Transverse colon (tissue), 4 donors: ENCODE data around the gene MAT2B. TPM values are rescaled to one million over a fixed set of nuclear protein-coding genes. Genes with fewer than 3 reads are reported as not detected.
A peak's percentile ranks its signal among the peaks of the same experiment; 100 is the strongest.

Experiments
- DNase-seq: peaks from one replicate; pipeline ENCODE4 v3.0.0-alpha.2; 2019
- H3K27ac ChIP-seq, 4 donors: fragments of 200-600 bp; sonication (generic); 2 replicates each; pipeline ENCODE4 v1.5.1; 2016 to 2018; ENCODE audit warnings: inconsistent platforms in 4 of 4
- H3K27me3 ChIP-seq: fragments of 200-600 bp; sonication (generic); 2 replicates; pipeline ENCODE4 v1.5.1; 2017; ENCODE audit warnings: inconsistent platforms
- H3K36me3 ChIP-seq, 4 donors: fragments of 200-600 bp; sonication (generic); 2 replicates each; pipeline ENCODE4 v1.5.1; 2017 to 2019; ENCODE audit warnings: inconsistent platforms in 4 of 4
- H3K4me1 ChIP-seq, 4 donors: fragments of 200-600 bp; sonication (generic); 2 replicates each; pipeline ENCODE4 v1.5.1; 2017 to 2020; ENCODE audit warnings: inconsistent platforms in 4 of 4
- H3K4me3 ChIP-seq, 4 donors: fragments of 200-600 bp; sonication (generic); 1 replicate in 1 of 4; 2 replicates in 3 of 4; pipeline versions ENCODE4 v1.5.1 to v1.6.1; 2017 to 2019; ENCODE audit warnings: inconsistent platforms in 4 of 4
- H3K9me3 ChIP-seq, 2 donors: fragments of 200-600 bp; sonication (generic); 2 replicates each; pipeline ENCODE4 v1.5.1; 2017 to 2019; ENCODE audit warnings: inconsistent platforms in 2 of 2
- EP300 ChIP-seq: sonication (generic); formaldehyde crosslinking; IDR thresholded peaks from one replicate; pipeline ENCODE4 v1.6.1; 2017; ENCODE audit warnings: antibody characterized with exemption, low read depth
- POLR2A ChIP-seq: fragments of 450-650 bp; IDR thresholded peaks from one replicate; pipeline ENCODE4 v1.6.1; 2016; ENCODE audit warnings: antibody characterized with exemption, mild to moderate bottlenecking, moderate library complexity
- POLR2AphosphoS5 ChIP-seq, 3 donors: sonication (generic); formaldehyde crosslinking; IDR thresholded peaks; one replicate each; pipeline ENCODE4 v1.6.1; 2016; ENCODE audit warnings: antibody characterized with exemption in 3 of 3
- WGBS, 2 donors: methylation state at CpG; one replicate each; pipeline ENCODE4 v1.1.5; 2018; ENCODE audit warnings: low coverage in 1 of 2; 5-methylcytosine and 5-hydroxymethylcytosine counted together
- in situ Hi-C, 4 donors: fragments of 200-750 bp; cut with MboI; loops; one replicate each; pipeline versions ENCODE4 v1.15.0 to v1.15.1; 2017; ENCODE audit warnings: low sequenced_read_pairs in 3 of 4, low pct_ligation_motif_present in 1 of 4, low pct_unique_long_range_greater_than_20kb in 1 of 4
- intact Hi-C: fragments of 100-400 bp; cut with DNase I; formaldehyde crosslinking; loops from one replicate; pipeline ENCODE4 v1.15.1; 2023; ENCODE audit warnings: low total_unique reads
- total RNA-seq, 4 donors: library from RNA; depleted of rRNA; stranded (reverse); fragments of >200 nt; gene quantifications; one replicate each; pipeline ENCODE4 v1.1.0, GENCODE V29; 2016
- TF ChIP-seq, protein P1 (sequence below), 5 experiments: fragments of 200-600 bp in 3 of 5; fragments of 450-650 bp in 2 of 5; sonication (generic) in 3 of 5; IDR thresholded peaks; 1 replicate in 2 of 5; 2 replicates in 3 of 5; pipeline ENCODE4 v1.5.1; 2016 to 2017; ENCODE audit warnings: antibody characterized with exemption in 5 of 5, inconsistent platforms in 3 of 5, mild to moderate bottlenecking in 2 of 5, moderate library complexity in 1 of 5

Gene MAT2B
- total RNA-seq, 4 donors from 2014 or later = 20.2 to 409 (median 71.6) TPM

DNA sequence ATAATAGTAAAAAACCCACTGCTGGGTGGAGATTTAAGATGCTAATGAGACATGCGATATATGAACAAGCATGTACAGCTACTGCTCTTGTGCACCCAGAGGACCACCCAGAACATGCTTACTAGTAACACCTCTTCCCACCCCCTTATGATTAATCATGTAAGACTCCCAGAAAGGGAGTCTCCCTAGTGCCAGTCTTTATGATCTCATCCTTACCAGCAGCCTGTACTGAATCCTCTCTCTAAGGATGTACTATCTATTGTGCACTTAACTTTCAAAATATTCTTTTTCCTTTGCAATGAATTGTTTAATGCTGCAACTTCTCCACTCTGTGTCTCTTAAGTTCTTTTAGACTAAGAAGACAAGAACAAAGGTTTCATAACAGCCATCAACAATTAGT lies 9.1 kb upstream of the MAT2B start:
- no peaks in the 10 kb centered on the region for H3K36me3 ChIP-seq
- no peak overlapping the region for H3K4me3 ChIP-seq
- no peaks in the 10 kb centered on the region for H3K27me3 ChIP-seq
- TF ChIP-seq POLR2AphosphoS5 (IDR thresholded peaks at IDR 0.05) (no peak), POLR2A (no peak), EP300 (no peak)
- TF ChIP-seq, protein P1, sequence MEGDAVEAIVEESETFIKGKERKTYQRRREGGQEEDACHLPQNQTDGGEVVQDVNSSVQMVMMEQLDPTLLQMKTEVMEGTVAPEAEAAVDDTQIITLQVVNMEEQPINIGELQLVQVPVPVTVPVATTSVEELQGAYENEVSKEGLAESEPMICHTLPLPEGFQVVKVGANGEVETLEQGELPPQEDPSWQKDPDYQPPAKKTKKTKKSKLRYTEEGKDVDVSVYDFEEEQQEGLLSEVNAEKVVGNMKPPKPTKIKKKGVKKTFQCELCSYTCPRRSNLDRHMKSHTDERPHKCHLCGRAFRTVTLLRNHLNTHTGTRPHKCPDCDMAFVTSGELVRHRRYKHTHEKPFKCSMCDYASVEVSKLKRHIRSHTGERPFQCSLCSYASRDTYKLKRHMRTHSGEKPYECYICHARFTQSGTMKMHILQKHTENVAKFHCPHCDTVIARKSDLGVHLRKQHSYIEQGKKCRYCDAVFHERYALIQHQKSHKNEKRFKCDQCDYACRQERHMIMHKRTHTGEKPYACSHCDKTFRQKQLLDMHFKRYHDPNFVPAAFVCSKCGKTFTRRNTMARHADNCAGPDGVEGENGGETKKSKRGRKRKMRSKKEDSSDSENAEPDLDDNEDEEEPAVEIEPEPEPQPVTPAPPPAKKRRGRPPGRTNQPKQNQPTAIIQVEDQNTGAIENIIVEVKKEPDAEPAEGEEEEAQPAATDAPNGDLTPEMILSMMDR (IDR thresholded peaks at IDR 0.05) = no peak
- intact Hi-C loops = no loop called here
- no peaks in the 10 kb centered on the region for H3K4me1 ChIP-seq
- H3K27ac ChIP-seq = no peak overlapping the region
- DNase-seq = no peak
- in situ Hi-C loops = no loop called here
- H3K9me3 ChIP-seq = no peaks in the 10 kb centered on the region
- 92 to 96% methylated on average over 1 of the region's 1 CpG for whole genome bisulfite sequencing, 2 donors

- DNase-seq = no peak
- no peaks in the 10 kb centered on the region for H3K9me3 ChIP-seq
- intact Hi-C loops (no loop called here), in situ Hi-C loops (no loop called here)
- no peak overlapping the region for H3K27ac ChIP-seq
- H3K36me3 ChIP-seq = no peaks in the 10 kb centered on the region
- no peak for TF ChIP-seq POLR2A
- peaks cover 0 to under 1% (median under 1%) of the 10 kb centered on the region in 4 donors for H3K4me1 ChIP-seq
- no peak overlapping the region for H3K4me3 ChIP-seq
- 79 to 84% methylated on average over 3 of the region's 3 CpGs for WGBS, 2 donors
- no peaks in the 10 kb centered on the region for H3K27me3 ChIP-seq
Measured at GRCh38 chr5:163497315-163497714, 8.1 kb upstream of the MAT2B start.

GRCh38 chr5:163498886-163499285 lies 6.5 kb upstream of the MAT2B start:
- Histone ChIP-seq H3K27ac (no peak overlapping the region), H3K9me3 (no peaks in the 10 kb centered on the region), H3K36me3 (no peaks in the 10 kb centered on the region), H3K27me3 (no peaks in the 10 kb centered on the region), H3K4me1 (peaks cover 0 to 9% (median 6%) of the 10 kb centered on the region in 4 donors), H3K4me3 (no peak overlapping the region)
- DNase-seq = no peak
- in situ Hi-C loops = no loop called here
- intact Hi-C loops = no loop called here
- TF ChIP-seq, protein P1 (IDR thresholded peaks at IDR 0.05) = no peak
- TF ChIP-seq POLR2A = no peak
- TF ChIP-seq POLR2AphosphoS5 (IDR thresholded peaks at IDR 0.05) = no peak
- no peak for TF ChIP-seq EP300
- WGBS, 2 donors = 90 to 100% methylated on average over 1 of the region's 1 CpG

- H3K27me3 ChIP-seq = no peaks in the 10 kb centered on the region
- DNase-seq = no peak
- H3K4me3 ChIP-seq = peak overlapping the region in 3 of 4 donors; percentile 84 to 98 (median 88)
- 75 to 85% methylated on average over 6 to 8 of the region's 8 CpGs for WGBS, 2 donors
- H3K4me1 ChIP-seq = peaks cover 6 to 31% (median 14%) of the 10 kb centered on the region in 4 donors
- no peaks in the 10 kb centered on the region for H3K9me3 ChIP-seq
- peak overlapping the region; percentile 99 to 100 (median 99) for H3K27ac ChIP-seq
- in situ Hi-C loops (loop anchor here in 1 of 4 donors (10.0 kb wide), 1 partner anchor 48 kb away; no protein-coding TSS in a partner anchor), intact Hi-C loops (no loop called here)
- no peaks in the 10 kb centered on the region for H3K36me3 ChIP-seq
- TF ChIP-seq, protein P1 (IDR thresholded peaks at IDR 0.05) = no peak
- TF ChIP-seq POLR2AphosphoS5 (IDR thresholded peaks at IDR 0.05) (no peak), POLR2A (no peak), EP300 (no peak)
Measured at GRCh38 chr5:163502521-163502920, 2.9 kb upstream of the MAT2B start.
